HG03565 (cell line): ENCODE data around the gene SNED1.

Experiments used
- ATAC-seq: cut with Tn5 transposase; IDR thresholded peaks from one replicate; pipeline ENCODE4 v1.9.1; 2021; ENCODE audit warnings: mild to moderate bottlenecking, moderate library complexity; ENCODE audit not compliant: unreplicated experiment

SNED1 gene

GRCh38 chr2:240959941-240960308 is 38.5 kb upstream of the SNED1 start:
- ATAC-seq: no peak

GRCh38 chr2:240960309-240960970 is 38.0 kb upstream of the SNED1 start:
- ATAC-seq: no peak

DNA sequence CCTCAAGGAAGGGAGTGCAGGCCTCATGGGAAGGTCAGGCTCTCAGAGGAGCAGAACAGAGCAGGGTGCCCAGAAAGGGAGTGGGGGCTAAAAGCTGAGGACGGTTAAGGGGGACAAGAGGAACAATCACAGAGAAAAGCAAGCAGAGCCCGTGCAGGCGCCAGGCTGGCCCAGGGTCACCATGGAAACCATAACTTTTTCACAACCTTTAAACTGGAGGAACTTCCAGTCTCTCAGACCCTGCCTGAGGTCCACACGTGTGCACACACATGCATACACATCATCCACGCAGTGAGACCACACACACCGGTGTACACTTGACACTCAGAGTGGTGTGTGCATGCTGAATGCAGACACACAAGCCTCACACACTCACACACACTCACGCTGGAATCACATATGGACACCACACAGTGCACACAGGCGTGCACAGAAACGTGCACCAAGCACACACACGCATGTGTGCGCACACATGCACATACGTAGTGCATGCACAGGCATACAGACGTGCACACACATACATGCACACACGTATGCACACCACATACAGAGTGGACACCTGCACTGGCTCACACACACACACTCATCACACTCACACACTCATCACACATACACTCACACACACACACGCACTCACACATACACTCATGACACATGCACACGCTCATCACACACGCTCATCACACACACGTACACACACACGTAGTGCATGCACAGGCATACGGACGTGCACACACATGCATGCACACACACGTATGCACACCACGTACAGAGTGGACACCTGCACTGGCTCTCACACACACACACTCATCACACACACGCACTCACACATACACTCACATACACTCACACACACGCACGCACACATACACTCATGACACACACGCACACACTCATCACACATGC is 37.2 kb upstream of the SNED1 start:
- no peak for ATAC-seq

GRCh38 chr2:240961910-240962299 is 36.5 kb upstream of the SNED1 start:
- ATAC-seq: no peak

- ATAC-seq: no peak
Measured at GRCh38 chr2:240962300-240963064, 35.9 kb upstream of the SNED1 start.

DNA sequence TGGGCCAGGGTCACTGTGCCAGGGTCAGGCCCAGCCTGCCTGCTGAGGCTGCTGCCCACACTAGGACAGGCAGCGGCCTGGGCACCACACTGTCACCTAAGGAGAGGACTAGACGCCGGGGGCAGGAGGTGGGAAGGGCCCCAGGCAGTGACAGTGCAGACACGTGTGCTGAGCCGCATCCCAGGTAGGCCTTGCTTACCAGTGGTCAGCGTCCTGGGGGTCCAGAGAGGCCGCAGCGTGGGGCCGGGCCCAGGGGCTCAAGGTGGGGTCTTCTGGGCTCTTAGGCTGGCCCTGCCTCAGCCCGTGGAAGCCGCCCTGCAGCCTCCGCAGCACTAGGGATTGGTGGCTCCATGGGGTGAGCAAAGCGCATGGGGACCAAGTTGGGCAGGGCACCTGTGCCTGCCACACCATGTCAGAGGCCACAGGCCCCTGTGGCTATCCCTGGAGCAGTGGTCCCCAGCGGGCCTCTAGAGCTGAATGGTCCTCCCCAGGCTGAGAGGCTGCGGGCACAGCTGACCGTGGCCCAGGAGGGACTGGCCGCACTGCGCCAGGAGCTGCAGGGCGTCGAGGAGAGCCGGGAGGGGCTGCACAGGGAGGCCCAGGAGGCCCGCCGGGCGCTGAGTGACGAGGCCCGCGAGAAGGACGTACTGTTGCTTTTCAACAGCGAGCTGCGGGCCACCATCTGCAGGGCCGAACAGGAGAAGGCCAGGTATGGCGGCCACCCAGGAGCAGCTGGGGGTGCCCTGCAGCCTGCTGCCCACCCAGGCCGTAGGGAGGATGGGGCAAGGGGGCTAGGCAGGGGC is 35.2 kb upstream of the SNED1 start:
- no peak for ATAC-seq

DNA sequence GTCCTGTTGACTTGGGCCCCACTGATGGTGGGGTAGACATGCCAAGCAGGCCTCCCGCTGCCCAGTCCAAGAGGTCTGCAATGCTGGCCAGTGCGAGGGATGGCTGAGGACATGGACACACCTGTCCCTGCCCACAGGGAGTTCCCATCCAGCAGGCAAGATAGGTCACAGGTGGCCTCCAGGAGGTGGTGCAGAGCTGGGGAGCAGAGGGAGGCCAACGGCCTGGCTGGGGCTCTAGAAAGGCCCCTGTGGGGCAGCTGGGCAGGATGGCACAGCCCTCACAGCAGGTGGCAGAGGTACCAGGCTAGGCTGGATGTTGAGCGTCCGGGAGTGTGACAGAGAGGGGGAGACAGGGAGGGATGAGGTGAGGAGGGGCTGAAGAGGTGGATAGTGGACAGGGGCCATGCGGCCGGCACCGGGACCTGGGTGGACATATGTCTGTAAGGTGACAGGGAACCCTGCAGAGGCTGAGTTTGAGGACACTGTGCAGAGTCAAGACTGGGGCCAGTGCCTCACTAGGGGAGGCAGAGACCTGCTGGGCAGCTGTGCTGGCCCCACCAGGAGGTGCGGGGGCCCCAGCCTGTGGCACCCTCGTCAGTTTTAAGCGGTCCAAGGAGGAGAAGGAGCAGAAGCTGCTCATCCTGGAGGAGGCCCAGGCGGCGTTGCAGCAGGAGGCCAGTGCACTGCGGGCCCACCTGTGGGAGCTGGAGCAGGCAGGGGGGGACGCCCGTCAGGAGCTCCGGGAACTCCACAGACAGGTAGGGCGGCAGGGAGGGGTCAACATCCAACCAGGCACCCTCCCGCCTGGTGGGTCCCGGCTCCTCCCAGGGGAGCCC is 34.3 kb upstream of the SNED1 start:
- ATAC-seq: no peak

DNA sequence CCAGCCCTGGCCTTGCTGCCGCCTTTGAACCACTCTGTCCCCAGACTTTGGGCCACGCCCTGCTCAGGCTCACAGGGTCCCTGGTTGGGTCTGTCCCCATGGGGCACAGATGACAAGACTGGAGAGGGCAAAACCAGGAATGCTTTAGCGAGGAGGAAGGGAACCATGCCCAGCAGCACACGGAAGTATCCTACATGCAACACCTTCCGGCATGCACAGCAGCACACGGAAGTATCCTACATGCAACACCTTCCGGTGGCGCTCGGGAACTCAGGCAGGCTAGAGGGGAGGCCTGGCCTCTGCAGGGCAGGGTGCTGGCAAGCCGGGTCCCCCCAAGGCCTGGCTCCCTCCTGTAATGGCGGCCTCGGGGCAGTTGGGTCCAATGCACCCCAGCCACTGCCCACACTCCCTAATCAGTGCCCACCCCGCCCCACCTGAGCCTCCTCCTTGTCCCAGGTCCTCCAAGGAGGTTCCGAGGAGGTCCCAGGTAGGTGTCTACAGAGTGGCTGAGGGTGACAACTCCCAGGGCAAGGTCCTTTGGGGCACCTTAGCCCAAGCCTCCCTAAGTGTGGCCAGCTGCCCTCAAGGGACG is 33.6 kb upstream of the SNED1 start:
- ATAC-seq: no peak

DNA sequence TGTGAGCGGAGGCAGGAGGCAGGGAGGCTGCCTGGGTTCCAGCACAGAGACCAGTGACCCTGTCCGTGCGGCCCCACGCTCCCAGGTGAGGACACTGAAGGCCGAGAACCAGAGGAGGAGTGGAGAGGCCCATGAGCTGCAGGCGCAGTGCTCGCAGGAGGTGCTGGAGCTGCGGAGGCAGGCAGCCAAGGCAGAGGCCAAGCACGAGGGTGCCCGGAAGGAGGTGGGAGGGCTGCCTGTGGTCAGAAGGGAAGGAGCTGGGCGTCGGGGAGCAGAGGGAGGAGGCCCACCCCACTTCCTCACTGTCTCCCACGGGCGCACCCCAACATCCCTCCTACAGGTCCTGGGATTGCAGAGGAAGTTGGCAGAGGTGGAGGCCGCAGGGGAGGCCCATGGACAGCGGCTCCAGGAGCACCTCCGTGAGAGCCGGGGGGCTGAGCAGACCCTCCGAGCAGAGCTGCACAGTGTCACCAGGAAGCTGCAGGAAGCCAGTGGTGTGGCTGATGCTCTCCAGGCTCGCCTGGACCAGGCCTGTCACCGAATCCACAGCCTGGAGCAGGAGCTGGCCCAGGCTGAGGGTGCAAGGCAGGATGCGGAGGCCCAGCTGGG is 33.0 kb upstream of the SNED1 start:
- no peak for ATAC-seq

GRCh38 chr2:240965905-240966456 is 32.4 kb upstream of the SNED1 start:
- ATAC-seq: no peak

GRCh38 chr2:240966457-240966905 is 31.9 kb upstream of the SNED1 start:
- no peak for ATAC-seq

GRCh38 chr2:240966906-240967680 is 31.3 kb upstream of the SNED1 start:
- no peak for ATAC-seq

GRCh38 chr2:240967681-240968621 is 30.5 kb upstream of the SNED1 start:
- no peak for ATAC-seq

GRCh38 chr2:240968731-240969624 is 29.4 kb upstream of the SNED1 start:
- no peak for ATAC-seq

- no peak for ATAC-seq
Measured at GRCh38 chr2:240970104-240970503, 28.3 kb upstream of the SNED1 start.

GRCh38 chr2:240970816-240971215 is 27.6 kb upstream of the SNED1 start:
- no peak for ATAC-seq
